ENCODE data around the gene AK4. TPM values are rescaled to one million over a fixed set of nuclear protein-coding genes. Genes with fewer than 3 reads are reported as not detected.

The AK4 gene
- polyA plus RNA-seq, 1 donor (not counting 4 experiments of a cell fraction or from before 2014, with no cell fraction given) = 90.0 TPM

DNA sequence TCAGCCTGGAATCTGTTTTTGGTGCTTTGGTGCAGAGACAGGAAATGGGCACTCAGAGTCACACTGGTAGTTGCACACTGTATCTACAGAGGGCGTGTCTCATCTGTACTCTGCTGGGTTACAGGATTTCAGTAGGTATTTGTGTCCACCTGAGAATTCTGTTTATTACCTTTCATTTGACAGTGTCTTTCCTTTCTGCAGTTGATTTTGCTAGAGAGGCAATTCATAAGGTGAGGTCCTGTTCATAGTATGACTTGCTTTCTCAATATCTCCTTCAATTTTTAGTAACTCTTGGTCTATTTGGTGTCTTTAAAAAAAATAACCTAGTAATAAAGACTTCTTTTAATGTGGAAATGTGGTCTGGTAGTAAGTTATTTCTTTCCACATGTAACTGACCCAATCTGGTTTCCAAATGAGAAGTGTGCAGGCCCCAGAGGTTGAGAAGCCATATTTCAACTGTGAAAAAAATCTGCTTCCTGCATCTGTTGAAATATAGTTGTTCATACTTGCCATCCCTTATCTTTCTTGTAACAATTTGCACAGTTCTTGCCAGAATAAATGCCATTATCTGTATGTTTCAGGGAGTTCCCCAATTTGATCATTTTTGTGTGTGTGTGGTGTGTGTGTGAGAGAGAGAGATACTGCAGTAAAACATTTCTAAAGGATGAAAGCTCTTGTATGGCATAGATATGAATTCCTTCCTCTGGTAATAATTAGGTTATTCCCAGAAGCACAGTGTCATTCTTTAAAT lies 82.9 kb downstream of the AK4 start:
- Histone ChIP-seq H3K4me1 (ENCODE audit: control insufficient read depth, extremely low read depth, insufficient read depth, low read length) (no peaks in the 10 kb centered on the region), H3K36me3 (ENCODE audit: control insufficient read depth in 2 of 2, extremely low read depth in 1 of 2, insufficient read depth in 2 of 2, low read length in 2 of 2) (no peaks in the 10 kb centered on the region), H4K20me1 (ENCODE audit: control insufficient read depth, extremely low read depth, insufficient read depth, low read length) (no peaks in the 10 kb centered on the region), H3K4me3 (ENCODE audit: control insufficient read depth in 2 of 3, extremely low read depth in 1 of 3, insufficient read depth in 2 of 3, low read depth in 1 of 3, low read length in 3 of 3) (no peak overlapping the region), H3K9me3 (ENCODE audit: control insufficient read depth, low read depth, low read length) (no peaks in the 10 kb centered on the region), H3K9me1 (ENCODE audit: control insufficient read depth, extremely low read depth, insufficient read depth, low read length) (no peaks in the 10 kb centered on the region), H3K27ac (ENCODE audit: control insufficient read depth, insufficient read depth, low read length) (no peak overlapping the region), H2AFZ (ENCODE audit: control insufficient read depth, low read length) (no peak overlapping the region), H3K9ac (ENCODE audit: control insufficient read depth, extremely low read depth, insufficient read depth, low read length) (no peak overlapping the region), H3K27me3 (ENCODE audit: control insufficient read depth, extremely low read depth, insufficient read depth, low read length) (no peaks in the 10 kb centered on the region), H3K4me2 (ENCODE audit: control insufficient read depth, extremely low read depth, insufficient read depth, low read depth, low read length) (no peak overlapping the region), H3K79me2 (ENCODE audit: control insufficient read depth, insufficient read depth, low read length) (no peaks in the 10 kb centered on the region)
- TF ChIP-seq, protein P1, sequence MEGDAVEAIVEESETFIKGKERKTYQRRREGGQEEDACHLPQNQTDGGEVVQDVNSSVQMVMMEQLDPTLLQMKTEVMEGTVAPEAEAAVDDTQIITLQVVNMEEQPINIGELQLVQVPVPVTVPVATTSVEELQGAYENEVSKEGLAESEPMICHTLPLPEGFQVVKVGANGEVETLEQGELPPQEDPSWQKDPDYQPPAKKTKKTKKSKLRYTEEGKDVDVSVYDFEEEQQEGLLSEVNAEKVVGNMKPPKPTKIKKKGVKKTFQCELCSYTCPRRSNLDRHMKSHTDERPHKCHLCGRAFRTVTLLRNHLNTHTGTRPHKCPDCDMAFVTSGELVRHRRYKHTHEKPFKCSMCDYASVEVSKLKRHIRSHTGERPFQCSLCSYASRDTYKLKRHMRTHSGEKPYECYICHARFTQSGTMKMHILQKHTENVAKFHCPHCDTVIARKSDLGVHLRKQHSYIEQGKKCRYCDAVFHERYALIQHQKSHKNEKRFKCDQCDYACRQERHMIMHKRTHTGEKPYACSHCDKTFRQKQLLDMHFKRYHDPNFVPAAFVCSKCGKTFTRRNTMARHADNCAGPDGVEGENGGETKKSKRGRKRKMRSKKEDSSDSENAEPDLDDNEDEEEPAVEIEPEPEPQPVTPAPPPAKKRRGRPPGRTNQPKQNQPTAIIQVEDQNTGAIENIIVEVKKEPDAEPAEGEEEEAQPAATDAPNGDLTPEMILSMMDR (optimal IDR thresholded peaks at IDR 0.05 in 1 of 3, IDR thresholded peaks at IDR 0.05 in 1 of 3, conservative IDR thresholded peaks at IDR 0.05 in 1 of 3; ENCODE audit: extremely low read depth in 1 of 3, insufficient read depth in 2 of 3, low read length in 3 of 3) = peak in 1 of 3 experiments; percentile 13
- TF ChIP-seq EZH2 (IDR thresholded peaks at IDR 0.05; ENCODE audit: low read length) = no peak
- no peak for FAIRE-seq
- dilution Hi-C loops (cut with MboI; ENCODE audit: extremely low pct_ligation_motif_present, low sequenced_read_pairs) = no loop called here
- DNase-seq (ENCODE audit: low read depth, low spot score) = no peak

DNA sequence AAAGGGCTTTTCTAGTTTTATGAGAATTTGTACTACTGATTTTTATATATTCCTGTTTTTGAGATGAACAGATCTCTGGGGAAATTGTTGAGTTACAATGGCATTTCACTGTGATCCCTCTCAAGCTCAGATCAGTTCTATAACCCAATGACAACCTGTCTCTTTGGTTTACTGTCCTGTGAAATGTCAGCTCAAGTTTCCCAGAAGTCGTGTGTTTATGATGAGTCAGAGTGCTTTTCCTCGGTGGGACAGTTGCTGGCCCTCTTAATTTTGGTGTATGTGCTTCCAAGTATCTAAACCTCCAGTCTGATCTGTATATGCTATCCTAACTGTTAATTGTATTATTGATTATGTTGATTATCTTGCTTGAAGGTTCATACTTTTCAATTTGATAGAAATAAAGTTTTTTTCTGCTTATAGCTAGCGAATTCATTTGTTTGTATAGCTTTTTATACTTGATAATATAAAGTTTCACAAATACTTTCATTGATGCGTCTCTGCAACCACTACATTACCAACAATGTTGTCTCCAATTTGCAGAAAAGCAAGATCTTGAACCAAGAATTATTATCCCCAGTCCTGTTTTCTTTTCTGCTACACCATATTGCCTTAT lies 83.8 kb downstream of the AK4 start:
- no peak for FAIRE-seq

More for the DNA sequence above, 83.8 kb downstream of the AK4 start:
- no peak overlapping the region for H2AFZ ChIP-seq (ENCODE audit: control insufficient read depth, low read length)
- no peaks in the 10 kb centered on the region for H4K20me1 ChIP-seq (ENCODE audit: control insufficient read depth, extremely low read depth, insufficient read depth, low read length)
- no peaks in the 10 kb centered on the region for H3K9me3 ChIP-seq (ENCODE audit: control insufficient read depth, low read depth, low read length)
- no peak overlapping the region for H3K4me3 ChIP-seq (ENCODE audit: control insufficient read depth in 2 of 3, extremely low read depth in 1 of 3, insufficient read depth in 2 of 3, low read depth in 1 of 3, low read length in 3 of 3)
- no peaks in the 10 kb centered on the region for H3K9me1 ChIP-seq (ENCODE audit: control insufficient read depth, extremely low read depth, insufficient read depth, low read length)
- no peak overlapping the region for H3K9ac ChIP-seq (ENCODE audit: control insufficient read depth, extremely low read depth, insufficient read depth, low read length)
- no peak overlapping the region for H3K27ac ChIP-seq (ENCODE audit: control insufficient read depth, insufficient read depth, low read length)
- no peak for DNase-seq (ENCODE audit: low read depth, low spot score)
- H3K4me2 ChIP-seq (ENCODE audit: control insufficient read depth, extremely low read depth, insufficient read depth, low read depth, low read length) = no peak overlapping the region
- dilution Hi-C loops (cut with MboI; ENCODE audit: extremely low pct_ligation_motif_present, low sequenced_read_pairs) = no loop called here
- TF ChIP-seq, protein P1 (optimal IDR thresholded peaks at IDR 0.05 in 1 of 3, IDR thresholded peaks at IDR 0.05 in 1 of 3, conservative IDR thresholded peaks at IDR 0.05 in 1 of 3; ENCODE audit: extremely low read depth in 1 of 3, insufficient read depth in 2 of 3, low read length in 3 of 3) = no peak
- TF ChIP-seq EZH2 (IDR thresholded peaks at IDR 0.05; ENCODE audit: low read length) = no peak
- no peaks in the 10 kb centered on the region for H3K79me2 ChIP-seq (ENCODE audit: control insufficient read depth, insufficient read depth, low read length)
- H3K27me3 ChIP-seq (ENCODE audit: control insufficient read depth, extremely low read depth, insufficient read depth, low read length) = no peaks in the 10 kb centered on the region
- H3K36me3 ChIP-seq (ENCODE audit: control insufficient read depth in 2 of 2, extremely low read depth in 1 of 2, insufficient read depth in 2 of 2, low read length in 2 of 2) = no peaks in the 10 kb centered on the region
- no peaks in the 10 kb centered on the region for H3K4me1 ChIP-seq (ENCODE audit: control insufficient read depth, extremely low read depth, insufficient read depth, low read length)

Measured in keratinocyte (primary cell).